Type B pancreatic cell (in vitro differentiated cells): ENCODE results near the gene RBBP8NL. TPM values are rescaled to one million over a fixed set of nuclear protein-coding genes. Genes with fewer than 3 reads are reported as not detected.

Experiments
- DNase-seq: peaks from one replicate; pipeline ENCODE4 v3.0.0; 2021; ENCODE audit warnings: mixed read lengths; ENCODE audit not compliant: unreplicated experiment; ENCODE audit errors: extremely low spot score
- H3K27ac Mint-ChIP-seq: 2 replicates; pipeline ENCODE4 v1.8.0; 2021; ENCODE audit warnings: mild to moderate bottlenecking, mixed read lengths
- H3K27me3 Mint-ChIP-seq: 2 replicates; pipeline ENCODE4 v1.8.0; 2021; ENCODE audit warnings: mixed read lengths
- H3K36me3 Mint-ChIP-seq: 2 replicates; pipeline ENCODE4 v1.8.0; 2021; ENCODE audit warnings: mixed read lengths
- H3K4me1 Mint-ChIP-seq: one replicate; pipeline ENCODE4 v1.8.0; 2021; ENCODE audit warnings: mixed read lengths; ENCODE audit not compliant: unreplicated experiment
- H3K4me3 Mint-ChIP-seq: 2 replicates; pipeline ENCODE4 v1.8.0; 2021; ENCODE audit warnings: mild to moderate bottlenecking, mixed read lengths
- H3K9me3 Mint-ChIP-seq: 2 replicates; pipeline ENCODE4 v1.8.0; 2021; ENCODE audit warnings: mixed read lengths
- total RNA-seq: library from RNA; stranded (reverse); gene quantifications from 2 replicates; pipeline ENCODE4 v1.2.1, GENCODE V29; 2021; ENCODE audit warnings: low replicate concordance
- TF ChIP-seq, protein P1 (sequence below): fragments of 200-600 bp; sonication (generic); conservative IDR thresholded peaks from 2 replicates; pipeline ENCODE4 v1.5.0; 2021; ENCODE audit warnings: antibody characterized with exemption, mild to moderate bottlenecking

Gene RBBP8NL
- total RNA-seq, 1 donor from 2014 or later, result 7.3 TPM

DNA sequence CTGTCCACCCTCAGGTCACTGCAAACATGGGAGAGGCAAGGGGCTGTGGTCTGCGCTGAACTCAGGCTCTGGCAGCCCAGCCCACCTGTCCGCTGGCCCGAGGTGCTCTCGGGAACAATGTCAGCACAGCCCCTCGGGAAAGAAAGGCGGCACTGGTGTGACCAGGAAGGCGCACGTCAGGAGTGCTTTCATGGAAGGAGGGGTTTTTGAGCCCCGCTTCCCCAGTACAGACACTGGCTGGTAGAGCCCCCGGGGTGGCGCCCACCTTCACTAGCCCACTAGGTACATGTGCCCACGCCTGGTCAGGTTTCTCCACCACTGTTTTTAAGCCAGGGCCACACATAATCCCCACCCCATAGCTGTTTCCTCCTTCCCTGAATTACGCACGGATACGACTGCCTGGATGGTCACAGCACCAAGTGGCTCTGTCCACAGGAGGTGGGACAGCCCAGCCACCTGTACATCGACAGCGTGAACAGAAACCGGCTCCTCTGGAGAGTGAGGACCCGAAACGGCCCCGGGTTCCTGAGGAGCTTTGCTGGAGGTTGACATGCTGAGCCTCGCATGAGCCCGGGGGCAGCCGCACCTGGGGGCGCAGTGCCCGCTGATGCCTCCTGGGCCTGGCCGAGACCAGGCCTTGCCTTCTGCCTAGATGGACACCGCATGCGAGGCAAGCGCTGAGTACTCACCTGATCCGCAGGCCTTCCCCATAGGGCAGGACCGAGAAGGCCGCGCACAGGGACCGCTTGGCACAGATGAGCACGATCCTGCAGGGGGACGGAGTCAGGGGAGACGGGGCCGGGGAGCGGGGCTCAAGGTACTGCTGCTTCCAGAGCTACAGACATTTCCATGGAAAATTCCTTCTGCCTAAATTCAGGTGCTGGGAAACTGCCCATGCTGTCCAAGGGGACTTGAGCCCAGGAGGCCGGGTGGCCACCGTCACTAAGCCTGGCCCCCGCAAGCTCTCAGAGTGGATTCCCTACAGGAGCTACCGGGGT, 32.8 kb downstream of the RBBP8NL start:
- H3K4me1 Mint-ChIP-seq, result no peaks in the 10 kb centered on the region
- no peak for DNase-seq

GRCh38 chr20:62393830-62394229, 33.5 kb downstream of the RBBP8NL start:
- H3K27ac Mint-ChIP-seq, result no peak overlapping the region
- H3K4me3 Mint-ChIP-seq, result no peak overlapping the region
- H3K27me3 Mint-ChIP-seq, result no peaks in the 10 kb centered on the region
- no peaks in the 10 kb centered on the region for H3K9me3 Mint-ChIP-seq
- peaks cover 5% of the 10 kb centered on the region for H3K36me3 Mint-ChIP-seq
- peaks cover 2% of the 10 kb centered on the region for H3K4me1 Mint-ChIP-seq
- DNase-seq, result no peak
- TF ChIP-seq, protein P1, sequence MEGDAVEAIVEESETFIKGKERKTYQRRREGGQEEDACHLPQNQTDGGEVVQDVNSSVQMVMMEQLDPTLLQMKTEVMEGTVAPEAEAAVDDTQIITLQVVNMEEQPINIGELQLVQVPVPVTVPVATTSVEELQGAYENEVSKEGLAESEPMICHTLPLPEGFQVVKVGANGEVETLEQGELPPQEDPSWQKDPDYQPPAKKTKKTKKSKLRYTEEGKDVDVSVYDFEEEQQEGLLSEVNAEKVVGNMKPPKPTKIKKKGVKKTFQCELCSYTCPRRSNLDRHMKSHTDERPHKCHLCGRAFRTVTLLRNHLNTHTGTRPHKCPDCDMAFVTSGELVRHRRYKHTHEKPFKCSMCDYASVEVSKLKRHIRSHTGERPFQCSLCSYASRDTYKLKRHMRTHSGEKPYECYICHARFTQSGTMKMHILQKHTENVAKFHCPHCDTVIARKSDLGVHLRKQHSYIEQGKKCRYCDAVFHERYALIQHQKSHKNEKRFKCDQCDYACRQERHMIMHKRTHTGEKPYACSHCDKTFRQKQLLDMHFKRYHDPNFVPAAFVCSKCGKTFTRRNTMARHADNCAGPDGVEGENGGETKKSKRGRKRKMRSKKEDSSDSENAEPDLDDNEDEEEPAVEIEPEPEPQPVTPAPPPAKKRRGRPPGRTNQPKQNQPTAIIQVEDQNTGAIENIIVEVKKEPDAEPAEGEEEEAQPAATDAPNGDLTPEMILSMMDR, result no peak

More for the DNA sequence above, 32.8 kb downstream of the RBBP8NL start:
- H3K27ac Mint-ChIP-seq, result no peak overlapping the region
- no peaks in the 10 kb centered on the region for H3K36me3 Mint-ChIP-seq
- H3K27me3 Mint-ChIP-seq, result no peaks in the 10 kb centered on the region
- H3K9me3 Mint-ChIP-seq, result no peaks in the 10 kb centered on the region
- H3K4me3 Mint-ChIP-seq, result no peak overlapping the region
- TF ChIP-seq, protein P1, result no peak

- no peak overlapping the region for H3K4me3 Mint-ChIP-seq
Observed at GRCh38 chr20:62393335-62393665, 34.0 kb downstream of the RBBP8NL start.

DNA sequence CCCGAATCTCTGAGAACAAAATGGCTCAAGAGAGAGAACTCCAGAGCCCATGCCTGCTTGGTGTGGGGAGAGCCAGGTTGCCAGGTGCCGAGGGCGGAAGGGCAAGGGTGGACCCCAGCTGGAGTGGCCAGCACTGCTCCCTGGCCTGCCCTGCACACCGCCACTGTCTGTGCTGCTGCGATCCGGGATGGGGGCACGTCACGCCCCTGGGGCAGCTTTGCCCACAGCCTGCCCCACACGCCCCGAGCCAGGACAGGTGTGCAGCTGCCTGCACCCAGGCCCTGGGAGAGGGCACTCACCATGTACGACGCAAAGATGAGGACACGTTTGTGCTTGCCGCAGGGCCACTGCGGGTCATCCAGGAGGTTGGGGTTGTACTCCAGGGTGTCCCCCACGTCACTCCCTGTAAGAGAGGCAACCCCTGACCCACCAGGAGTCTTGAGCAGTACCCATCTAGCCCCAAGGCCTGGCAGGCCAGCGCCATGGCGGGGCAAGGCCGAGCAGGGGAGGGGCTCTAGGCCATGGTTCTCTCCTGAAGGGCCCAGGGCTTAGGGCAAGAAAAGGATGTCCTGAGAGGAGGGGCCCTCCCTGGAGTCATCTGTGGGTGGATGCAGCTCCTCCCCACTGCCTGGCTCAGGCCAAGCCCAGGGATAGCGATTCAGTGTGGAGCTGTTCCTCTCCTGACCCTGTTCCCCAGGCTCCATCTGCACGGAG, 34.6 kb downstream of the RBBP8NL start:
- no peak overlapping the region for H3K4me3 Mint-ChIP-seq
- H3K27ac Mint-ChIP-seq, result no peak overlapping the region
- H3K36me3 Mint-ChIP-seq, result peaks cover 7% of the 10 kb centered on the region
- TF ChIP-seq, protein P1, result no peak
- DNase-seq, result no peak
- H3K4me1 Mint-ChIP-seq, result peaks cover 10% of the 10 kb centered on the region
- H3K9me3 Mint-ChIP-seq, result no peaks in the 10 kb centered on the region
- no peaks in the 10 kb centered on the region for H3K27me3 Mint-ChIP-seq

More at GRCh38 chr20:62393335-62393665, 34.0 kb downstream of the RBBP8NL start:
- no peak for DNase-seq
- Mint-ChIP-seq H3K4me1 (peaks cover 6% of the 10 kb centered on the region), H3K27me3 (no peaks in the 10 kb centered on the region), H3K27ac (no peak overlapping the region), H3K9me3 (no peaks in the 10 kb centered on the region), H3K36me3 (peaks cover 7% of the 10 kb centered on the region)
- TF ChIP-seq, protein P1, result no peak

- Mint-ChIP-seq H3K4me3 (no peak overlapping the region), H3K4me1 (peaks cover 10% of the 10 kb centered on the region), H3K36me3 (peaks cover 7% of the 10 kb centered on the region), H3K9me3 (no peaks in the 10 kb centered on the region), H3K27ac (no peak overlapping the region), H3K27me3 (no peaks in the 10 kb centered on the region)
- TF ChIP-seq, protein P1, result no peak
- DNase-seq, result no peak
Observed at GRCh38 chr20:62392077-62392418, 35.3 kb downstream of the RBBP8NL start.
